WERI-Rb-1 (cell line): ENCODE data around the gene NBL1.
"Not testable (repeated sequence)": the region's sequence is repeated elsewhere in the genome, so short reads cannot be mapped to it uniquely, and the experiment has no call there.

Source experiments
- DNase-seq: peaks from one replicate; pipeline ENCODE4 v3.0.0-alpha.2; 2020
- H3K27ac ChIP-seq: fragments of 250-450 bp; sonication (Bioruptor Pico); 2 replicates; pipeline ENCODE4 v1.5.1; 2020; ENCODE audit warnings: mild to moderate bottlenecking, moderate library complexity
- H3K27me3 ChIP-seq: fragments of 250-450 bp; sonication (Bioruptor Pico); 2 replicates; pipeline ENCODE4 v1.5.1; 2021; ENCODE audit warnings: mild to moderate bottlenecking, low read depth, moderate library complexity; ENCODE audit not compliant: insufficient read depth, severe bottlenecking
- H3K36me3 ChIP-seq: fragments of 250-450 bp; sonication (Bioruptor Pico); 2 replicates; pipeline ENCODE4 v1.5.1; 2020; ENCODE audit warnings: mild to moderate bottlenecking, moderate library complexity
- H3K4me3 ChIP-seq: 2 replicates; pipeline ENCODE4 v1.5.1; 2011; ENCODE audit warnings: low read depth, mild to moderate bottlenecking, control low read depth, low read length
- H3K9me3 ChIP-seq: fragments of 250-450 bp; sonication (Bioruptor Pico); 2 replicates; pipeline ENCODE4 v1.5.1; 2021; ENCODE audit warnings: mild to moderate bottlenecking, moderate library complexity; ENCODE audit not compliant: severe bottlenecking
- TF ChIP-seq, protein P1 (sequence below): IDR thresholded peaks from 2 replicates; pipeline ENCODE4 v1.5.1; 2011; ENCODE audit warnings: low read depth, mild to moderate bottlenecking, control low read depth, inconsistent platforms, low read length

NBL1 gene

DNA sequence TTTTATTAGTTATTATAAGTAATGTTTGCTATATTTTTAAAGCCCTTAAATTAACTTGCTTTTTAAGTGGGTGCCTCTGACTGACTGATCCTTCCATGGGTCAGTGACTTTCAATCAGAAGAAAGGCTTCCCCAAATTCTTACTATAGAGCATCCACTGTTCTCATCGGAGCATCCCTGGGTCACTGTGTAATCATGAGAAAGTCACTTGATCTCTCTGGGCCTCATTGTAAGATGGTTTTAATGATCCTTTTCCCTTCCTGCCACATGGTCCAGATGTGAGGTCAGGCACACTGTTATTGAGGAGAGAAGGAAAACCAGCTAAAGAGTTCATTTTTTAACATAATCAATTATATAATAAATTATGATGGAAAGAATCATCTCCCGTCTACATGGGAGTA, 11.0 kb upstream of the NBL1 start:
- Histone ChIP-seq H3K4me3 (no peak overlapping the region), H3K27me3 (no peaks in the 10 kb centered on the region), H3K9me3 (no peaks in the 10 kb centered on the region), H3K27ac (no peak overlapping the region), H3K36me3 (no peaks in the 10 kb centered on the region; the same call in 1 of the 2 replicates)
- no peak for DNase-seq
- TF ChIP-seq, protein P1, sequence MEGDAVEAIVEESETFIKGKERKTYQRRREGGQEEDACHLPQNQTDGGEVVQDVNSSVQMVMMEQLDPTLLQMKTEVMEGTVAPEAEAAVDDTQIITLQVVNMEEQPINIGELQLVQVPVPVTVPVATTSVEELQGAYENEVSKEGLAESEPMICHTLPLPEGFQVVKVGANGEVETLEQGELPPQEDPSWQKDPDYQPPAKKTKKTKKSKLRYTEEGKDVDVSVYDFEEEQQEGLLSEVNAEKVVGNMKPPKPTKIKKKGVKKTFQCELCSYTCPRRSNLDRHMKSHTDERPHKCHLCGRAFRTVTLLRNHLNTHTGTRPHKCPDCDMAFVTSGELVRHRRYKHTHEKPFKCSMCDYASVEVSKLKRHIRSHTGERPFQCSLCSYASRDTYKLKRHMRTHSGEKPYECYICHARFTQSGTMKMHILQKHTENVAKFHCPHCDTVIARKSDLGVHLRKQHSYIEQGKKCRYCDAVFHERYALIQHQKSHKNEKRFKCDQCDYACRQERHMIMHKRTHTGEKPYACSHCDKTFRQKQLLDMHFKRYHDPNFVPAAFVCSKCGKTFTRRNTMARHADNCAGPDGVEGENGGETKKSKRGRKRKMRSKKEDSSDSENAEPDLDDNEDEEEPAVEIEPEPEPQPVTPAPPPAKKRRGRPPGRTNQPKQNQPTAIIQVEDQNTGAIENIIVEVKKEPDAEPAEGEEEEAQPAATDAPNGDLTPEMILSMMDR: no peak

DNA sequence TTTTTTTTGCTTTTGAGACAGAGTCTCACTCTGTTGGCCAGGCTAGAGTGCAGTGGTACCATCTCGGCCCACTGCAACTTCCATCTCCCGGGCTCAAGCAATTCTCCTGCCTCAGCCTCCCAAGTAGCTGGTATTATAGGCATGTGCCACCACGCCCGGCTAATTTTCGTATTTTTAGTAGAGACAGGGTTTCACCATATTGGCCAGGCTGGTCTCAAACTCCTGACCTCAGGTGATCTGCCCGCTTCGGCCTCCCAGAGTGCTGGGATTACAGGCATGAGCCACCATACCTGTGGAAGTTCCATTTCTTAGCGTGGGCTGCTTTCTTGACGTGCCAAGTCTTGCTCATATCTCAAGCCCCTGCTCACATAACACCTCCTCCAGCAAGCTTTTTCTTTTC, 9.0 kb upstream of the NBL1 start:
- not testable (repeated sequence) for DNase-seq, H3K4me3 ChIP-seq, H3K27ac ChIP-seq, H3K36me3 ChIP-seq, H3K27me3 ChIP-seq, H3K9me3 ChIP-seq

DNA sequence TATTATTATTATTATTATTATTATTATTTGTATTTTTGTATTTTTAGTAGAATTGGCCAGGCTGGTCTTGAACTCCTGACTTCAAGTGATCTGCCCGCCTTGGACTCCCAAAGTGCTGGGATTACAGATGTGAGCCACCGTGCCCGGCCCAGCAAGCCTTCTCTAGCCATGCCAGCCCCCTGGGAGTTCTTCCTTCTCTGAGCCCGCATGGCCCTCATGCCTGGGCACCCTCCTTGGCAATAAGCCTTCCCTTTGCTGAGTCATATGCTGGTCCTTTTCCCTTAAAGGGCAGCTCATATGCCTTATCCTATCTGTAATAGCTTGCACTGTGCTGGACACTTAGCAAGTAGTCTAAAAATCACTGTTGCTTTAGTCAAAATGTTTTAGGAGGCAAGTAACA, 8.5 kb upstream of the NBL1 start:
- no peak overlapping the region for H3K27ac ChIP-seq

DNA sequence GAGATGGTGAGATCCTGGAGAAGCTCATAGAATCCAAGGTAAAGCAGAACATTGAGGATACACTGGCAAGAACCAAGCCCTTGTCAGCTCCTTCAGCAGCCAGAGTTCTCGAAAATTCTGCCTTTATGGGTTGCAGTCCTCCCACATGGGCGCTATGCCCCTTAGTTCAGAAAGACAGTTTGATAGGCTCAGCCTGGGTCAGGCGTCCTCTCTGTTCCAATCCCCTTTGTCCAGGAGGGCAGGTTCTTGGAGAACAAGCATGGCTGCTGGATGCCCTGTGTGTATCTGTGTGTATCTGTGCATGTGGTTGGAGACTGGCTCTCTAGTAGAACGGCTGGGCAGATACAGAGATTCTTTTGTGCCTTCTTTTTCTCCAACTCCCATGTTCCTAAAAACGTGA, 8.0 kb upstream of the NBL1 start:
- no peak overlapping the region for H3K4me3 ChIP-seq
- TF ChIP-seq, protein P1: no peak
- no peak for DNase-seq
- no peaks in the 10 kb centered on the region for H3K36me3 ChIP-seq
- H3K9me3 ChIP-seq: no peaks in the 10 kb centered on the region
- no peak overlapping the region for H3K27ac ChIP-seq
- H3K27me3 ChIP-seq: no peaks in the 10 kb centered on the region

More for the DNA sequence above, 8.5 kb upstream of the NBL1 start:
- no peaks in the 10 kb centered on the region for H3K36me3 ChIP-seq
- H3K27me3 ChIP-seq: no peaks in the 10 kb centered on the region
- DNase-seq: no peak
- H3K4me3 ChIP-seq: no peak overlapping the region
- TF ChIP-seq, protein P1: no peak
- H3K9me3 ChIP-seq: no peaks in the 10 kb centered on the region

DNA sequence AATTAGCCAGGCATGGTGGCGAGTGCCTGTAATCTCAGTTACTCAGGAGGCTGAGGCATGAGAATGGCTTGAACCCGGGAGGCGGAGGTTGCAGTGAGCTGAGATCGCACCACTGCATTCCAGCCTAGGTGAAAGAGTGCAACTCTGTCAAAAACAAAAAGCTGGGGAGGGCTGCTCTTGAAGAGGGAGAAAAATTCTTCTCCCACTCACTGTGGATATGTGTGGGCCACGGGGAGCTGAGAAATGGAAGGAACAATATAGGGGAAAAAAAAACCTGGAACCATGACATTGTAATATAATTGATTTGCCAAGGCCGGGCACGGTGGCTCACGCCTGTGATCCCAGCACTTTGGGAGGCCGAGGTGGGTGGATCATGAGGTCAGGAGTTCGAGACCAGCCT, 7.4 kb upstream of the NBL1 start:
- H3K4me3 ChIP-seq, H3K27ac ChIP-seq, H3K36me3 ChIP-seq, DNase-seq, H3K27me3 ChIP-seq, H3K9me3 ChIP-seq: not testable (repeated sequence)

DNA sequence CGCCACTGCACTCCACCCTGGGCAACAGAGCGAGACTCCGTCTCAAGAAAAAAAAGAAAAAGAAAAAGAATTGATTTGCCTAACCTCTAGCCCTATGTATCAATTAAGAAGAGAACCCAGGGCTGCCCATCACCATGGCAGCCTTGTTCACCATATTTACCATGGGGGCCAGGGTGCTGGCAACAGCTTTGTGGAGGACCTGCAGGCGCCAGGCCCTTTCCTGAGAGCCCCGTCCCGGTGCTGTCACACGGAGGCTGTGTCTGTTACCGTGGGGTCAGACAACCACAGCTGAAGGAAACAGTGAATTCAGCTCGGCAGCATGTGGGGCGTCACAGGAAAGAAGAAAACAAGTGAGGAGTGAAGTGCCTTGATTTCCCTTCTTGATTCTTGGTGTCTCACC, 6.5 kb upstream of the NBL1 start:
- H3K4me3 ChIP-seq: no peak overlapping the region
- no peaks in the 10 kb centered on the region for H3K27me3 ChIP-seq
- no peak for DNase-seq
- no peaks in the 10 kb centered on the region for H3K36me3 ChIP-seq
- H3K27ac ChIP-seq: no peak overlapping the region
- TF ChIP-seq, protein P1: no peak
- H3K9me3 ChIP-seq: no peaks in the 10 kb centered on the region

DNA sequence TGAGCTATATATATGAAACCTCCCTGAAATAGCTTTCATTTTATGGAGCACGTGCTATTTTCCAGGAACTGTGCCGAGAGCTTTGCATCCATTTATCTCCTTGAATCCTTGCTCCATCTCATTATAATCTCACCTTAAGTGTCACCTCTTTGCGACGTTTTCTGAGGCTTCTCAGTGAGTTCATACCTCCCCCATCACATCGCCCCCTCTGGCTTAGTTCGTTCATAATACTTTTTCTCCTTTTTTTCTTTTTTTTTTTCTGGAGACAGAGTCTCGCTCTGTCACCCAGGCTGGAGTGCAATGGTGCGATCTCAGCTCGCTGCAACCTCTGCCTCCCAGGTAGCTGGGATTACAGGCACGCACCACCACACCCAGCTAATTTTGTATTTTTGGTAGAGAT, 4.9 kb upstream of the NBL1 start:
- not testable (repeated sequence) for H3K27ac ChIP-seq, H3K9me3 ChIP-seq, DNase-seq

More for the DNA sequence above, 4.9 kb upstream of the NBL1 start:
- H3K4me3 ChIP-seq, H3K27me3 ChIP-seq, H3K36me3 ChIP-seq: not testable (repeated sequence)
